ENCODE results near the gene TAF4.

TAF4 gene

GRCh38 chr20:61929561-61929960 is 136.1 kb downstream of the TAF4 start:
- DNase-seq: no peak

- no peak for DNase-seq
These were observed 137.7 kb downstream of the TAF4 start for GRCh38 chr20:61927826-61928541.

- DNase-seq: no peak
These were observed 138.4 kb downstream of the TAF4 start for GRCh38 chr20:61927193-61927825.

GRCh38 chr20:61926796-61927192 is 138.9 kb downstream of the TAF4 start:
- DNase-seq: no peak

- no peak for DNase-seq
These were observed 139.4 kb downstream of the TAF4 start for GRCh38 chr20:61926253-61926613.

GRCh38 chr20:61925555-61926252 is 140.0 kb downstream of the TAF4 start:
- DNase-seq: no peak

- no peak for DNase-seq
These were observed 140.7 kb downstream of the TAF4 start for GRCh38 chr20:61924858-61925554.

All from NCI-H446 (cell line).